Stimulated activated CD4-positive, alpha-beta T cell treated with anti-CD3 and anti-CD28 coated beads, Interleukin-15, amount 100 ng/mL, for 48 hours (primary cell): Measurements from ENCODE around the gene TAF1B.
A peak's percentile ranks its signal among the peaks of the same experiment; 100 is the strongest.

Experiments used
- DNase-seq, 2 donors: peaks; one replicate each; pipeline ENCODE4 v3.0.0-alpha.2; 2020; ENCODE audit warnings: low read depth in 2 of 2

Gene TAF1B

DNA sequence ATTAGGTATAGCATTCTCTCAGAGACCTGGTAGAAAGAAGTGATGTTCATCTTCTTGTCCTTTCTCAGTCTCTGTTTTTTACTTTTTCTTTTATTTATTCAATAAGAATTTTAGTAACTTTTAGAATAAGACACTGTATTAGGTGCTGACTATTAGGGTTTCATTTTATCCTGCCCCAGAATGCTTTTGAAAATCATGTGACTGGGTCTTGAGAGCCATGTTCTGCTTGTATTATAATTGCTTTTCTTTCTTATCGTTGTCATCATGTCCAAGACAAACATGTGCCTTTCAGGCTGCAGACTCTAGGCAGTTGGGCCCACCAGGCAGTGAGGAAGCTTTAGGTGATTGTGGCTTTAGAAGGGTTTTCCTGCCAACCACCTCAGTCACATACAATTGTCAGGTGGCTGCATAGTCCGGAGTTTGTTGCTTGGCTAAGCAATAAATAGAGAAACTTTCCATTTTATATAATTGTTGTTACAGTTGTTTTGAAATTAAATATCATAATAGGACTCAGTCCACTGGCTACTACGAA is 123.3 kb downstream of the TAF1B start:
- no peak for DNase-seq

DNA sequence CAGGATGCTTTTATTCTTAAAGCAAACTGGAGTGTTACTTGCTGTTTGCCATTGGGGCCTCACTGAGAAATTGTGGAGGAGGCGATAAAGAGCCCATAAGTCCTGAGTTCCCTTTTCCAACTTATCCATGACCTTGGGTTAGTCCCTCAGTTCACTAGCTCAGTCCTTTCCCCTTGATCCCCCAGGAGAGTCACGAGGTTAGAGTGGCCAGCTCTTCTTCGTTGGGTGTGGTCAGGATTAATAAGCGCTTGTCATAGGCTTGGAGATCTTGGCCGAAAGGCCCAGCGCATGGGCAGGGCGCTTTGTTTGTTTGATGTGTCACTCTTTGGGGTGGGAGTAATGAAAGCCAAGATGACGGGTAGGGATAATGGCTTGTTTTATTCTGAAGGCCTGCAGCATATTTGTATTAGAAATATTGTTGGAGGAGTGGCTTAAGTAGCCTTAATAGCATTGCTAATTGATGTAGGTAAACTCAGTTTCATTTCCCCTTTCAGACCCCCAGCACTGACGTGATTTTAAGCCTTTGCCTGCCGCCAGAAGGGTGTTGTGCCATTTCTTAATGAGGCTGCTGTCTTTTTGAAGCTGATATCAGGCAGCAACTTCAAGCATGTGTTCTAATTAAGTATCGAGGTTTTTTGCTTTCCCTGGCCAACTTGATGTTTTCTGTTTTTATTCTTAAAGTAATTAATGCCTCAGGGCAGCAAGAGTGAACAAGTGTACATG is 123.9 kb downstream of the TAF1B start:
- DNase-seq, result no peak

DNA sequence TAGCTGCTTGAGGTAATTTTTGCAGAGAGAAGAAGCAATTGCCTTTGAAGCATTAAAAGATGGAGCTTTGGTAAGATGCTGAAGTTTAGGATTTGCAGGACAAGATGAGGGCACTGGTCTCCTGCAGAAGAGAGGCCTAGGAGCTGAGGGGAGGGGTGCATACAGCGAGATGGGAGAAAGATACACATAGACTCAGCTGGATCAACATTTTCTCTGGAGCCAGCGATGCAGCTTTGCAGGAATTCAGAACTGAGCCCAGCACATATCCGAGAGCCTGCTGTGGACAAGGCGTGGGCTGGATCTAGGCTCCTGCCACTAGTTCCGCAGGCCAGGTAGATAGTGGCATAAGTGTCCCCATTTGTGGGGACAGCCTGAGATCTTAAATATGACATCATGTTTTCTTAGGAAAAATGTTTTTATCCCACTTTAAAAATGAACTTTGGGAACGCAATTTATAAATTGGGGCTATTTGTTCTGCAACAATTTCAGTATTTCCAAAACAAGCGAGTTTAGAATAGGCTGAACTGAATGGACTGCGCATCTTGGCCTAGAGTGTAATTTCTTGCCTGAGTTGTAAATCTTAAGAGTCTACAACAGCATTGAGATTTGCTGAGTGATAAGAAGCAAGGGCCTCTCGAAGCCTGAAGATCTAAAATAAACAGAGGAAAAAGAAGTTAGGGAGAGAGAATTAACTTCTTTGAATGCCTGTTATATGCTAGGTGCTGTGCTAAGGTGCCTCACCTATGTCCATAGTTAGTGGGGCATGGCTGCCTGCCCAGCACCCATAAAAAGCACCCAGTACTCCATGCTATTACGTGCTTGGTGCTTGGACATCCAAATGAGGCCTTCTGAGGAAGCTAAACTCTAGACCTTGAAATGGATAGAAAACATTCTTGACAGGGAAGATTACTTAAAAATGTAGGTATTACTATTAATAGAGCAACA is 125.6 kb downstream of the TAF1B start:
- no peak for DNase-seq

DNA sequence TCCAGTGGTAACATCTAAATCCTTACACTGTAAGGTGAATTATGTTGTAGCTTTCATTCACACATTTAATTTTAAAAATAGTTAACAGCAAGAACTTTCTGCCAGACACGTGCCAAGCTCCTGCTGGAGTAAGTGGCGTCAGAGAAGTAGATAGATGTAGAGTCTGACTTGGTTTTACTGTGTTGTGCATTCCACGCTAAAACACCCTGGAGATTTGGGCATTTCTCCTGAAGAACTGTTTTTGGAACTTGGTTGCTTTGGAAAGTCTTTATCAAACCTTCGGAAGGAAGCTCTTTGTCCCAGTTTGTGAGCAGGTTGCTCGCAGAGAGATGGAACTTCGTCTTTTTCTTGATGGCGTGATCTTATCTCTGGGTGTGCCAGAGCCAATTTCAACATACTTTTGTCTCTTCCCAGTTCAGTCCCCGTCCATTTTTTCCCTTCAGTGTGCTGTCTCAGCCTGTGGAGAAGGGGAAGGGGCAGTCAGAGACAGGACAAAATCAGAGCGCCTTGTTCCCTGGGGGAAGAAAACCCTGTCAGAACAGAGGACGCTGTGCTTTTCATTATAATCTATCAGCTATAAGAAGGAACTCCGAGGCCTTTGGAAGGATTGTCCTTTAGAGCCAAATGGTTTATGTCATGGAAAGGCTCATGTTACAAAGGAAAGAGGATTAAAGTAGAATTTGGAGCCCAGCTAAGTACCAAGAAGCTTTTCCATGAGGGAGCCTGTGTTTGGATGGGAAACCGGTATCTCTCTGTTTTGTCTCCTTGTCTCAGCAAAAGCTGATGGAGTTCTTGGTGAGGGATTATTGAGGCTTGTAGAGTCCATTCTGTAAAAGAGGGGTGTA is 127.1 kb downstream of the TAF1B start:
- DNase-seq, result no peak

DNA sequence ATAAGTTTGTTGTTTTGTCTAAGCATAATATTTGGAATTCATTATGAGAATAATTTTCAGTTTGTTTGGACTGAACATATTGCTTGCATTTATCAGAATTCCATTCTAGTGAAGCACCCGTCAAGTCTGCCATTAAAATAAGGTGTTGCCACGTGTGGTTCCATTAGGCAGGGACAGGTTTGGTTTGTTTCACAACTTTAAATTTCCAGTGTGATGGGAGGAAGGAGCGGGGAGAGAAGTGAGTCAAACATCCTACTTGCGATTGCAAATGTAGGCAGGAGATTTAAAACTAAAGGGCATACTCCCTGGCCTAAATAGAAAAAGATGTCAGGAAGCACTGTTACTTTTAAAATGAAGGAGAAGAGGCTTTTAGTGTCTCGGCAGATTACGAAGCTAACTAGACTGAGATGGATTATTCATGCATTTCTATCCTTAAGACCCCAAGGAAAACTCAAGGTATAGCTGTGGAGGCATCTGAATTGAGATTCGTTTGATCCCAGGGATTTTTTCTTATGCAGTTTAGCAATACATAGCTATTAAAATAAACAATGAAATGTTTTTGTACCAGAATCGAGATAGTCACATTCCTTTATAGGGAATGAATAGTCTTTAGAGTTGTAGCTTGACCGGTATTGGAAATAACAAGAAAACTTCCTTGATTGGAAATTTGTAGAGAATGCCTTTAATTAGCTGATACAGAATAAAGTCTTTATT is 128.0 kb downstream of the TAF1B start:
- no peak for DNase-seq

DNA sequence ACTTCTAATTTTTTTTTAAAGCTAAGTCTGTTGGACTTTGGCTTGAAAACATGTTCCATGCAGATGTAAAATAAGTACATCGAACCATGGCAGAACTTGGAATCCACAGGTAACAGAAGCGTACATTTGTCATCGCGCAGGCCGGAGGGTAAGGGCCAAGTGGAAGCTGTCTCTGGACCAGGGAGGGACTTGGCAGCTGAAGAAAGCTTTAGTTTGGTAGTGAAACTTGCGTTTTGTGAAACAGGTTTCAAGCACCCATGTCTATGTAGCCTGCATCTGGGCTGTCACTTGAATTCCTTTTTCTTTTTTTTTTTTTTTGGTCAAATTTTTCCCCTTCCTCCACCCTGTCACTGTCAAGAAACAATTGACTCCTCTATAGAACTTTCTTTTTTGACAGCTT is 128.6 kb downstream of the TAF1B start:
- DNase-seq, result no peak

DNA sequence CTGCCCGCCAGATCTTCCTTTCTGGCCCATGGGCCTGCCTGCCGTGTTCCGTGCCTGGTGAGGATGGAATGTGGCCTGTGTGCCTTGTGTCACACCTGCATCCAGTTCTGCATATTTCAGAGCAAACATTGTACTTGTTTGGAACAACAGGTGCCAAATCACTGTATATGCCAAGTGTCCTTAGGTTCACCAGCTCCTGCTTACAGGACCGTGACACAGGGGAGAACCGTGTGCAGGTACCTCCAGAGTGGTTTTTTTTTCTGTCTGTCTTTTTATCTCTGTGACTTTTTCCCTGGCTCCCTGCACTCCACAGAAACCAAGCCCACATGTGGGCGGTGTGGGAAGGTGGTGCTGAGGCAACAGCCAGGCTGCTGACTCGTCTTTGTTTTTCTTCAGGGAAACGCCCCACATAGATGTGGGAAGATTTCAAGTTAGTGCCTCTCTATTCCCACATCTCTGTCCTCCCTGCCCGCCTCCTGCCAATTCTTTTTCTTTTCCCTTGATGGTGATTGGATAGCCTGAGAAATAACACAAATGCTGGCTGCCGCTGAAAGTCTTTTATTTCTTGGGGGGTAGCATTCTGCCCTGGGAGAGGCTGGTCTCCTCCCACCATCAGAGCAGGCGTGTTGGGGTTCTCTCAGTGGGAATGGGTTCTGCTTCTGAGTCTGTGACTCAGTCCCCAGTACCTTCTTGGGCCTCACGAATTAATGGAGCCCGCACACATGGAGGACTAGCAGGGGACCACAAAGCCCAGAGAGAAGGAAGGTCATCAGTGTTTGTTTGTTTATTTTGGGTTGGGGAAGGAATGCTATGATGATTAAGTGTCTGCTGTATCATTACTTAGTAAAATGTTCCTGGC is 129.6 kb downstream of the TAF1B start:
- no peak for DNase-seq

DNA sequence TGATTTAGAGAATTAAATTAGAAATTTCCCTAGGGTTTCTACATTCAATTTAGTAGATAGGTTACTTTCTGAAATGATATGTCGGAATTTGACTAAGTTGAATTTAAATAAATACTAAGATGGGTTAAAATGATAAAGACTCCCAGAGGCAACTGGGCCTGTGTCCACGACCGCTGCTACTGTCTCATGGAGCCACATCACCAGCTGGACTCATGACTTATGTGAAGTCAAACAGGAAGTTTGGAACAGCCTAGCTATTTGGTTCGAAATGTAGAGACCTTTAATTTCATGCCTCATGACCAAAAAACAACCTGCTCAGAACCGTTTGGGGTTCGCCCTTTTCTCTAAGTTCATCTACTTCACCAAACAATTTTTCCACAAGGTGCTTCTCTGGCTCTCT is 130.4 kb downstream of the TAF1B start:
- no peak for DNase-seq

DNA sequence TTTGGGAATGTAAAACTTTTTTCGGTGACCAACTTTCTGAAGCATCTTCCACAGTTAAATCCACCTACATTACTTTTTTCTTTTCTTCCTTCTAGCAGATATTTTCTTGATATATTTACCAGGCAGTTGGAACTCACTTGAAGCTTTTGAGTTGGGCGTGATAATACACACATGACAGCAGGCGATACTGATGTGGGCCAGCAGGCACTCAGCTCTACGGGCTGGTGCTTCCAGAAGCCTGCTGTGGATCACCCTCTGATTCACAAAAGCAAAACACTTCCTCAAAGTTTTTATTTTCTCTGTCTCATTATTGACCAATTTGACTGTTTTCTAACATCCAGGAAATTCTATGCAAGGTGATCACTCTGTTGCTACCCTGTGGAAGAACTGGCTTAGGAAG is 131.1 kb downstream of the TAF1B start:
- DNase-seq, result no peak

DNA sequence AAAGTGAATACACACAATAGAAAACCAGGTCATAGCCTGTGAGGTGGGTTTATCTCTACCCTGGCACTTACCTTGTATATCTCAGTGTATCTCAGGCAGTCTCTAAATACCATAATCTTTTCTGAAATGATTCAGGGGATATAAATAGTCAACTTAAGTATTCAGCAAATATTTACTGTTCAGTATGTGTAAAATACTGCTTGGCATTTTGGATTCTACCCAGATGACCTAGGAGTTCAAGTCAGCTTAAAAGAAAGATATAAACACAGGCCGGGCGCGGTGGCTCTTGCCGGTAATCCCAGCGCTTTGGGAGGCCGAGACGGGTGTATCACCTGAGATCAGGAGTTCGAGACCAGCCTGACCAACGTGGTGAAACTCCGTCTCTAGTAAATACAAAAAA is 132.1 kb downstream of the TAF1B start:
- DNase-seq, result no peak

DNA sequence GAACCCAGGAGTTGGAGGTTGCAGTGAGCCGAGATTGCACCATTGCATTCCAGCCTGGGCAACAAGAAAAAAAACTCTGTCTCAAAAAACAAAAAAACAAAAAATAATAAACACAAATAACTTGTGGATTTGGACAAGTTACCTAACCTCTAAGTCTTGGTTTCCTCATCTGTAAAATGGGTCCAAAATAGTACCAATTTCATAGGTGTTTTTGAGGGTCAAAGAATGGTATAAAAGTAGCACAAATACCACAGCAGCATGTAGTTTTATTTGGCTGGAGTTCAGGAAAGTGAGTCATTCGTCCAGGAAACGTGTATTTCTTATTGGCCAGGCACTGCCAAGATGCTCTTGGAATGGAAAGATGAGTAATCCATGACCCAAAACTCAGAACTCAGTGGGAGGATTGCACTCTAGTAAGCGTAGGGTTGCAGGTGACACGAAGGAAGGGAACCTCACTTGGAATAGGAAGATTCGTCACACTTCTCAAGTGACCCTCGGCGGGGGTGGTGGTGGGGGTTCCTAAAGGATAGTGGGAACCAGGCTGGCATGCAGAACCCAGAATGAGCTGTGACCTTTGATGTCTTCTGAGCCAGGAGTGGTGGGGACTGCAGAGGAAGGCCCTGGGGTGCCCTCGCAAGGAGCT is 132.7 kb downstream of the TAF1B start:
- peak; percentile 21 to 28 for DNase-seq

DNA sequence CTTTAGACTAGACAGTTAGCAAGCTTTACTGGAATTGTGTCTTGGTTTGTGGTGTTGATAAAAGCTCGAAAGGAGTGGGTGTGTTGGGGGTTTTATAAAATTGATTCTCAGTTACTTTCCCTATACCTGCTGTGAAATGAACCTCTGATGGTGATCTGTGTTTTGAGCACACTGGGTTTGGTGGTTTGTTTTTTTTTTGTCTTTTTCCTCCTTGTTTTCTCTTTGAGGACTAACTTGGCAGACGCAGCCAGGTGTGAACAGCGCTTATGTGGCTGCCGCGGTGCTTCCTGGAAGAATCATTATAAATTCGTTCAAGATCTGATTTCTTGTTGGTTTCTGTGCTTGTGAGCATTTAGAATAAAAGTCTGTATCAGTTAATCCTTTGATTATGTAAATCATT is 136.7 kb downstream of the TAF1B start:
- DNase-seq, result no peak

DNA sequence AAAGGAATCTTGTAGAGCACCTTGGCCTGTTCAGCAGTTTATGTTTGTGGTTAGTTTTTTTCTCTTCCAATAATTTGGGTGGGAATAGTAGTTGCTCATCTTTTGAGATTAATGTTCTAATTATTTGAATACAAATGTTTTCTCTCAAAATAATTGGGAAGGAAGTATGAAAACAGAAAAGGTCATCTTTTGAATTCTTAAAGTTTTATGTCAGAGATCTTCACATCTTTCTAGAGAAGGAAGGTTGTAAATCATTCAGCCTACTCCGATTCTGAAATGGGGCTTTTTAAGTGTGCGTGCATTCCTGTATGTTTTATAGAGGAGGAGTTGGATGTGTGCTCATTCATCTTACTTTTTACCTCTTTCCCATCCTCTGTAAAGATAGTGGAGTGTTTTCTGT is 137.2 kb downstream of the TAF1B start:
- DNase-seq, result no peak

DNA sequence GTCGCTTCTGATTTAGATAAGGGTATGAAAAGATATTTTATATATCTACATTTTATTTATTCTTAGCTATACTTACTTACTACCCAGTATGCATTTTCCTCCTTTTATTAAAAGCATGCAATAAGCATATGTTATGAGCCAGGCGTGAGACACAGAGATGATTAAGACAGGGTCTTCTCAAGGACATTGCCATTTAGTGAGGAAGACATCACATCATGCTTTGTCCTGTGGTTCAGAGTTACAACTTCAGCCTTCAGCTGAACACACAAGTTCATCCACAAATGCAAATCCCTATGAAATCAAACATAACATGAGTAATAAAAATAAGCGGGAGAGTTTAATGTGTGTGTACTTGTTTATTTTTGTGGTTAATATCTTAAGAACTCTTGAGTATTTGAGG is 138.4 kb downstream of the TAF1B start:
- no peak for DNase-seq

DNA sequence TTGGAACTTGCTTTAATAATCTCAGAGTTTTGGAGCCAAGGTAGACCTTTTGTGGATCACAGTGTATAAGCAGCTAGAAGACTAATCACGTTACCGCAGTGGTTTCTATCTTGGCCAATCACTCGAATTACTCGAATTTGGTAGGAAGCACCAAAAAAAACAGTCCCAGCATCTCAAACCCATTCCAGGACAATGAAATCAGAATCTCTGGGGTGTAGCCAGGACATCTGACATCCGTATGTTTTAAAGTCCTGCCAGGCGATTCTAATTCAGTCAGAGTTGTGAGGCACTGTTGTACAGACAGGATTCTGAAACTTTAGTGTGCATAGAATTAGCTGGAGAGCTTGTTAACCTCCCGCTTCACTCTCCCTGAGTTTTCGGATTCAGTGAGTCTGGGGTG is 139.0 kb downstream of the TAF1B start:
- DNase-seq, result no peak

DNA sequence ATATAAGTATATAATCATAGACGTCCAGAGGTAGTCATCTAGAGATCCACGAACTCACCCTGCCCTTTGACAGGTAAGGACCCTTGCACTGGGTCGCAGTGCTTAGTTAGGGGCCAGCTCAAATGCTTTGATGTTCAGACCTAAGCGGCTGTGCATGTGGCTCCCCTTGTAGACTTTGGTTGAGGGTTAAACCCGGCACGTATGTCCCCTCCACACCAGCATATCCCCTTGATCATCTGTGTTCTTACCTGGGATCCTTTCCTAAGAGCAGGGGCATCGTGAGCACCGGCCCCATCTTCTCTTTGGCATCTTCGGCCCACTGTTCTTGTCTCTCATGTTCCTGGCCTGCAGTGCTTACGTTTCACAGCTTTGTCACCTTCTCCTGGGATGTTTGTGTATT is 139.6 kb downstream of the TAF1B start:
- DNase-seq, result no peak

DNA sequence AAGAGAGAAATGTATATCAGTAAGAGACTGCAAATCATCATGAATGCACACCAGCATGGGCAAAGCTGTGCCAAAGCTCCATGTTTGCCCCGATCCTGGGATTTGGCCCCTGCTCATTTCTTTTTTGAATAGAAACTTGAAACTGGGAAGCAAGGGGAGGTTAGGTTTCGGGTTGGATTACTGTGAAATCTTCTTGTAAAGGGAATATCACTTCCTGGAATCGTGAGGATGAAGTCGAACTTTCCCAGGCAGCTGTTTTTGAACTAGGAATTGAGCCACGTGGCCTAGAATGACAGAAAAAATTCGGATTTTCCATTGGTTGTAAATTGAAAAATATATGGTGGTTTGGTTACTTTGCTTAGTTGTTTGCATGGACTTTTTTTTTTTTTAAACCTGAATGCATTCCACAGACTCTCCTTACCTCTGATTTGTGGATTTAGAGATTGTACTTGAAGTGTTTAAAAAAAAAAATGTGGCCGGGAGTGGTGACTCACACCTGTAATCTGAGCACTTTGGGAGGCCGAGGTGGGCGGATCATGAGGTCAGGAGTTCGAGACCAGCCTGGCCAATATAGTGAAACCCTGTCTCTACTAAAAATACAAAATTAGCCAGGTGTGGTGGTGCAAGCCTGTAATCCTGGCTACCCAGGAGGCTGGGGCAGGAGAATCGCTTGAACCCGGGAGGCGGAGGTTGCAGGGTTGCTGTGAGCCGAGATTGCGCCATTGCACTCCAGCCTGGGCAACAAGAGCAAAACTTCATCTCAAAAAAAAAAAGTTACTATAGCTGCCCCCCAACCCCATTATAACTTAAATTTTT is 140.3 kb downstream of the TAF1B start:
- DNase-seq, result no peak
